ENCODE data around the gene GLMP.

GLMP gene

GRCh38 chr1:156247460-156248322, 47.8 kb downstream of the GLMP start, which contains the start of gene PAQR6:
Gene PAQR6 (minus strand): TSS chr1:156248056. CDS start chr1:156246731, 1,325 bp downstream.
- no peak for DNase-seq

- no peak for DNase-seq
Observed at GRCh38 chr1:156246781-156247459, 48.6 kb downstream of the GLMP start.

- no peak for DNase-seq
Observed at GRCh38 chr1:156246241-156246780, 49.2 kb downstream of the GLMP start.

GRCh38 chr1:156245451-156246232, 49.8 kb downstream of the GLMP start:
- no peak for DNase-seq

GRCh38 chr1:156244712-156245111, 50.8 kb downstream of the GLMP start:
- DNase-seq, result no peak

DNA sequence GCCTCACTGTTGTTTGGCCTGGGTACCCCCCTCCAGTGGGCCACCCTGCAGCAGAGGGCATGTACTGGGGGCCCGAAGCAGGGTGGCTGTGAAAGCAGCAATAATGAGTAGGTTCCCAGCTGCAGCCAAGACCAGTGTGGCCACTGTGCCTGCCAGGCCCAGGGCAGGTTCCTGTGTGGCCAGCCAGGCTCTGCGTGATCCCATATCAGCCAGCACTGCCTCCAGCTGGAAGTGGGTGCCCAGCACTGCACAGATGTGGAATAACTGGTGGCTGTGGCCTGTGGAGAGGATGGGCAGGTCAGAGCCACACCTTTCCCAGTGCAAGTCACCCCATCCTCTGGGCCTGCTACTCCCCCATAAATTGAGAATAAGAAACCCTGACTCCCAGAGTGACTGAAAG, 51.4 kb downstream of the GLMP start:
- no peak for DNase-seq

DNA sequence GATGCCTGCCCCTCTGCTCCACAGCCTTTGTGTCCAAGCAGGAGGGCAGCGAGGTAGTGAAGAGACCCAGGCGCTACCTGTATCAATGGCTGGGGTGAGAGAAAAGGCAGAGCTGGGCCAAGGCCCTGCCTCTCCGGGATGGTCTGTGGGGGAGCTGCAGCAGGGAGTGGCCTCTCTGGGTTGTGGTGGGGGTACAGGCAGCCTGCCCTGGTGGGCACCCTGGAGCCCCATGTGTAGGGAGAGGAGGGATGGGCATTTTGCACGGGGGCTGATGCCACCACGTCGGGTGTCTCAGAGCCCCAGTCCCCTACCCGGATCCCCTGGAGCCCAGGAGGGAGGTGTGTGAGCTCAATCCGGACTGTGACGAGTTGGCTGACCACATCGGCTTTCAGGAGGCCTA, 52.7 kb downstream of the GLMP start:
- no peak for DNase-seq

All from SHP77 treated with DMSO at 0.1 percent for 48 hours (cell line).